ENCODE data around the gene PYGO1. TPM values are rescaled to one million over a fixed set of nuclear protein-coding genes. Genes with fewer than 3 reads are reported as not detected.

The PYGO1 gene, protein sequence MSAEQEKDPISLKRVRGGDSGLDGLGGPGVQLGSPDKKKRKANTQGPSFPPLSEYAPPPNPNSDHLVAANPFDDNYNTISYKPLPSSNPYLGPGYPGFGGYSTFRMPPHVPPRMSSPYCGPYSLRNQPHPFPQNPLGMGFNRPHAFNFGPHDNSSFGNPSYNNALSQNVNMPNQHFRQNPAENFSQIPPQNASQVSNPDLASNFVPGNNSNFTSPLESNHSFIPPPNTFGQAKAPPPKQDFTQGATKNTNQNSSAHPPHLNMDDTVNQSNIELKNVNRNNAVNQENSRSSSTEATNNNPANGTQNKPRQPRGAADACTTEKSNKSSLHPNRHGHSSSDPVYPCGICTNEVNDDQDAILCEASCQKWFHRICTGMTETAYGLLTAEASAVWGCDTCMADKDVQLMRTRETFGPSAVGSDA
- total RNA-seq, result 10.1 and 10.4 TPM in 2 replicates

DNA sequence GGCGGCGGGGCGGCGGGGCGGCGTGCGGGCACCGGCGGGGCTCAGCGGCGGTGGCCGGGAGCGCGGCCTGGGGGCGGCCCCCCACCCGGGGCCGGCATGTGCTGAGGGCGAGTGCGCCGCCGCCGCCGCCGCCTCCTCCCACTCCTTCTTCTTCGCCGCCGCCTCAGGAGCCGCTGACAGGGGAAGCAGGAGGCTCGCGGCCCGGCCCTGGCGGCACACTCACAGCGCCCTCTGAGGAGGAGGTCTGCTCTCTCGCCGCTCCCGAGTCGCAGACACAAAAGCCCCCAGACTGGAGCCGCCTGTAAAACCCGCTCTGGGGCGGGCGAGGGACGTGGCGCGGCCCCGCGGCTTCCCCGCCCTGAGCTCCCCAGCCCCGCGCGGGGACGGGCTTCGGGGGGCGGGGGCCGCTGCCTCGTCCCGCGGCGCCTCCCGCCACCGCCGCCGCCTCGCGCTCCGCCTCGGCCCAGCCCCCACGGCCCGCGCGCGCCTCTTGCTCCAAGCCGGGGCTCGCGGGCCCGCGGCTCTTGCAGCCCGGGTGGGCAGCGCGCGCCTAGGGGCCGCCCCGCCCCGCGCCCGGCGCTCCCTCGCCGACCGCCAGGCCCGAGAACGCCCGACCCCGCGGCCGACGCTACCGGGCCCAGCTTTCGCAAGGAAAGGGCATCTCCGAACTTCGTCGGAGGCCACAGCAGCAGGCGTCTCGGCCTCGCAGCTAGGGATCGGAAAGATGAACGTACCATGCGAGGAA, at the start of gene PYGO1:
PYGO1 (minus strand) TSS at position 276 of the 745 bp plus-strand sequence. CDS start 462 bp downstream, outside the sequence.

Other genes starting within 250 kb of the PYGO1 start
- gene CCPG1, start 180.0 kb downstream of the PYGO1 start, total RNA-seq, result 93.1 and 196 TPM in 2 replicates
- 0.89 and 1.1 TPM in 2 replicates for gene PIERCE2, start 179.8 kb downstream of the PYGO1 start, total RNA-seq
- 0.83 and 2.7 TPM in 2 replicates for gene DNAAF4, start 80.1 kb downstream of the PYGO1 start, total RNA-seq
- gene PRTG, start 154.8 kb upstream of the PYGO1 start, total RNA-seq, result 1.2 and 1.3 TPM in 2 replicates

Measured in smooth muscle cell of the umbilical artery (primary cell).